ENCODE results near the gene NTF3.

NTF3 gene

DNA sequence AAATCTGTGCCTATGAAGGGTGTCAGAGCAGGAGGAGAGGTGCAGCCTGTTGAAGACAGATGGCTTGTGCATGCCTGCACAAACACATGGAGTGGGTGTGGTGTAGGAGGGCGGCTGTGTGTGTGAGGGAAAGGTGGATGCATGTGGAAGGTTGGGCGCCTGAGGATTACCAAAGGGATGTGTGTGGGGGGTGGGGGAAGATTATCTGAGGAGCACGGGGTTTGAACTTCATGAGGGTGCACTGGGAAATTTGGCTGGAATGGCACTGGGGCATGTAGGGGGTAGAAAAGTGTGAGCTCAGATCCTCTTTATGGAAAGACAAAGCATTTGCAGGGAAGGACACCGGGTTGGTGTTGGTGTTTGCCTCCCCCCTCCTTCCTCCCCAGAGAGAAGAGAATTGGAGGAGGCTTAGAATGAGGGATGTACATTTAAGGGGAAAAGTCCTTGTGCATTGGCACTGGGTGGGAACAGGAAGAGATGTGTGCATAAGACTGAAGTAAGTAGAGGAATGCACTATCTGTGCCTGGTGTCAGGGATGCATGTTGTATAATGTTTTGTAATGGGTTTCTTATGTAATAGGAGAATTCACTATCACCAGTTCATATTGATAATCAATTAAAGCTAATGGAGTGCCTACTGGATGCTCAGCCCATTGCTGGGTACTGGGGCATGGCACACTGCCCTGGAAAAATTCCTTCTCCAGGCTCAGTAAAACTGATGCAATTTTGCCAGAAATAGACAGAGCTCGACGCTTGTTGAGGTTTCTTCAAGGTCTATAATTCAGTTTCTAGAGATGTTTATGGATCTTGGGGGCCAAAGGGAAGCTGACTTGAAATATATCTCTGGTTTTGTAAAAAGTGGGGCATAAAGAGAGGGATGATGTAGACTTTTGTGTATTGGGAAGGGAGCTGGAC lies 3.0 kb downstream of the NTF3 start (continued):
- TF ChIP-seq KLF8 (tag by site-specific recombination; IDR thresholded peaks at IDR 0.05) (no peak), SP2 (tag by site-specific recombination; IDR thresholded peaks at IDR 0.05) (no peak)
- TF ChIP-seq, protein P1, sequence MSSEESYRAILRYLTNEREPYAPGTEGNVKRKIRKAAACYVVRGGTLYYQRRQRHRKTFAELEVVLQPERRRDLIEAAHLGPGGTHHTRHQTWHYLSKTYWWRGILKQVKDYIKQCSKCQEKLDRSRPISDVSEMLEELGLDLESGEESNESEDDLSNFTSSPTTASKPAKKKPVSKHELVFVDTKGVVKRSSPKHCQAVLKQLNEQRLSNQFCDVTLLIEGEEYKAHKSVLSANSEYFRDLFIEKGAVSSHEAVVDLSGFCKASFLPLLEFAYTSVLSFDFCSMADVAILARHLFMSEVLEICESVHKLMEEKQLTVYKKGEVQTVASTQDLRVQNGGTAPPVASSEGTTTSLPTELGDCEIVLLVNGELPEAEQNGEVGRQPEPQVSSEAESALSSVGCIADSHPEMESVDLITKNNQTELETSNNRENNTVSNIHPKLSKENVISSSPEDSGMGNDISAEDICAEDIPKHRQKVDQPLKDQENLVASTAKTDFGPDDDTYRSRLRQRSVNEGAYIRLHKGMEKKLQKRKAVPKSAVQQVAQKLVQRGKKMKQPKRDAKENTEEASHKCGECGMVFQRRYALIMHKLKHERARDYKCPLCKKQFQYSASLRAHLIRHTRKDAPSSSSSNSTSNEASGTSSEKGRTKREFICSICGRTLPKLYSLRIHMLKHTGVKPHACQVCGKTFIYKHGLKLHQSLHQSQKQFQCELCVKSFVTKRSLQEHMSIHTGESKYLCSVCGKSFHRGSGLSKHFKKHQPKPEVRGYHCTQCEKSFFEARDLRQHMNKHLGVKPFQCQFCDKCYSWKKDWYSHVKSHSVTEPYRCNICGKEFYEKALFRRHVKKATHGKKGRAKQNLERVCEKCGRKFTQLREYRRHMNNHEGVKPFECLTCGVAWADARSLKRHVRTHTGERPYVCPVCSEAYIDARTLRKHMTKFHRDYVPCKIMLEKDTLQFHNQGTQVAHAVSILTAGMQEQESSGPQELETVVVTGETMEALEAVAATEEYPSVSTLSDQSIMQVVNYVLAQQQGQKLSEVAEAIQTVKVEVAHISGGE (tag by site-specific recombination; conservative IDR thresholded peaks at IDR 0.05; ENCODE audit: low read depth) = peak; percentile 57
- TF ChIP-seq, protein P2, sequence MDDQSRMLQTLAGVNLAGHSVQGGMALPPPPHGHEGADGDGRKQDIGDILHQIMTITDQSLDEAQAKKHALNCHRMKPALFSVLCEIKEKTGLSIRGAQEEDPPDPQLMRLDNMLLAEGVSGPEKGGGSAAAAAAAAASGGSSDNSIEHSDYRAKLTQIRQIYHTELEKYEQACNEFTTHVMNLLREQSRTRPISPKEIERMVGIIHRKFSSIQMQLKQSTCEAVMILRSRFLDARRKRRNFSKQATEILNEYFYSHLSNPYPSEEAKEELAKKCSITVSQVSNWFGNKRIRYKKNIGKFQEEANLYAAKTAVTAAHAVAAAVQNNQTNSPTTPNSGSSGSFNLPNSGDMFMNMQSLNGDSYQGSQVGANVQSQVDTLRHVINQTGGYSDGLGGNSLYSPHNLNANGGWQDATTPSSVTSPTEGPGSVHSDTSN (CRISPR knock-in tag; IDR thresholded peaks at IDR 0.05) = no peak

DNA sequence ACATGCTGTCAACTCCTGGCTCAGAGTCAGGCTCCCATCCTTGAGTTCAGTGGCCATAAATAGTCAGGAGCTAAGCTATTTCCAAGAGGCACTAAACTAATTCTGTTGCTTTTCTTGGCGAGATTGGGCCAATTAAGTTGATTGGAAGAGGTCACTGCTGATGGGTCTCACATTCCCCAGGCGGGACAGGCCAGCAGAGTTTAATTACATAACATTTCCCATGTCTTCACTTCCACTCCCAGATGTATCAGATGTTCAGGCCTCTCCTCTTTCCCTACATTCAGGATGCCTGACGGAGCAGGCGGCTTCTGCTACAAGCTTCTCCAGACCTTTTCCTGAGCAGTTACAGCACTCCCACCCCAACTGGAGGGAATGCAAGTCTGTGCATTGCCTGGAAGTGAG lies 5.3 kb downstream of the NTF3 start:
- CTCF ChIA-PET = interaction anchor here (8.9 kb wide), 1 partner anchor 9 kb away, joined by 90 read pairs; no protein-coding TSS in a partner anchor
- Histone ChIP-seq H3K4me3 (ENCODE audit: low read depth, low read length) (no peak overlapping the region), H3K9me3 (ENCODE audit: control insufficient read depth, insufficient read depth, low read depth, low read length) (no peaks in the 10 kb centered on the region), H3K27ac (ENCODE audit: extremely low read depth, low read depth, low read length) (no peak overlapping the region), H3K4me1 (ENCODE audit: control insufficient read depth, insufficient read depth, low read length) (no peaks in the 10 kb centered on the region), H3K36me3 (ENCODE audit: control insufficient read depth in 2 of 2, insufficient read depth in 1 of 2, low read length in 2 of 2) (no peaks in the 10 kb centered on the region)
- POLR2A ChIA-PET = no interaction called here
- TF ChIP-seq ZNF549 (tag by site-specific recombination; IDR thresholded peaks at IDR 0.05) (no peak), OSR2 (tag by site-specific recombination; IDR thresholded peaks at IDR 0.05) (peak; percentile 23; the same call in 1 of the 2 replicates), ZNF324 (tag by site-specific recombination; IDR thresholded peaks at IDR 0.05) (no peak), ZNF596 (tag by site-specific recombination; IDR thresholded peaks at IDR 0.05) (no peak)
- TF ChIP-seq, protein P3, sequence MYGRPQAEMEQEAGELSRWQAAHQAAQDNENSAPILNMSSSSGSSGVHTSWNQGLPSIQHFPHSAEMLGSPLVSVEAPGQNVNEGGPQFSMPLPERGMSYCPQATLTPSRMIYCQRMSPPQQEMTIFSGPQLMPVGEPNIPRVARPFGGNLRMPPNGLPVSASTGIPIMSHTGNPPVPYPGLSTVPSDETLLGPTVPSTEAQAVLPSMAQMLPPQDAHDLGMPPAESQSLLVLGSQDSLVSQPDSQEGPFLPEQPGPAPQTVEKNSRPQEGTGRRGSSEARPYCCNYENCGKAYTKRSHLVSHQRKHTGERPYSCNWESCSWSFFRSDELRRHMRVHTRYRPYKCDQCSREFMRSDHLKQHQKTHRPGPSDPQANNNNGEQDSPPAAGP (tag by site-specific recombination; IDR thresholded peaks at IDR 0.05) = peak; percentile 65

DNA sequence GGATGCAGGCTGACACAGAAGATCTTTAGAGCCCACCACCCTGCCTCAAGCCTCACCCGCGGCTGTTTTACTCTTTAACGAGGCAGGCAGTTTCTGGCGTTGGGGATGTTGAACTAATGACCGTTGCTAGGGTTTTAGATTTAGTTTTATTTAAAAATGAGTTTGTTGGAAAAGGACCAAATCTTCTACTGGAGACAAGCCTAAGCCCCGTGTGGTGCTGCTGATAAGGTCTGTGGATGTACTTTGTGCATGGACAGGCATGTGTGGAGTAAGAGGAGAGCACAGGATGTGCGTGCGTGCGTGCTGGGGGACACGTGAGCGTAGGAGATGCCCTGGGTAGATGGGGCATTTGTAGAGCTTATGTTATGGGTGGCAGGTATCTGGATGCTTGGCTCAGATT lies 5.7 kb downstream of the NTF3 start:
- CTCF ChIA-PET = interaction anchor here (8.9 kb wide), 1 partner anchor 9 kb away, joined by 90 read pairs; no protein-coding TSS in a partner anchor
- Histone ChIP-seq H3K9me3 (ENCODE audit: control insufficient read depth, insufficient read depth, low read depth, low read length) (no peaks in the 10 kb centered on the region), H3K4me3 (ENCODE audit: low read depth, low read length) (no peak overlapping the region), H3K27ac (ENCODE audit: extremely low read depth, low read depth, low read length) (no peak overlapping the region), H3K36me3 (ENCODE audit: control insufficient read depth in 2 of 2, insufficient read depth in 1 of 2, low read length in 2 of 2) (no peaks in the 10 kb centered on the region), H3K4me1 (ENCODE audit: control insufficient read depth, insufficient read depth, low read length) (no peaks in the 10 kb centered on the region)
- POLR2A ChIA-PET = no interaction called here
- no peak for TF ChIP-seq SCRT1 (tag by site-specific recombination; IDR thresholded peaks at IDR 0.05; ENCODE audit: borderline replicate concordance)
- no peak for TF ChIP-seq ZXDB (tag by site-specific recombination; IDR thresholded peaks at IDR 0.05)
- TF ChIP-seq ZNF560 (tag by site-specific recombination; IDR thresholded peaks at IDR 0.05; ENCODE audit: borderline replicate concordance) = no peak
- TF ChIP-seq ZNF629 (tag by site-specific recombination; IDR thresholded peaks at IDR 0.05) = no peak
- TF ChIP-seq ZNF76 (tag by site-specific recombination; IDR thresholded peaks at IDR 0.05; ENCODE audit: borderline replicate concordance, low read depth) = no peak
- TF ChIP-seq, protein P4, sequence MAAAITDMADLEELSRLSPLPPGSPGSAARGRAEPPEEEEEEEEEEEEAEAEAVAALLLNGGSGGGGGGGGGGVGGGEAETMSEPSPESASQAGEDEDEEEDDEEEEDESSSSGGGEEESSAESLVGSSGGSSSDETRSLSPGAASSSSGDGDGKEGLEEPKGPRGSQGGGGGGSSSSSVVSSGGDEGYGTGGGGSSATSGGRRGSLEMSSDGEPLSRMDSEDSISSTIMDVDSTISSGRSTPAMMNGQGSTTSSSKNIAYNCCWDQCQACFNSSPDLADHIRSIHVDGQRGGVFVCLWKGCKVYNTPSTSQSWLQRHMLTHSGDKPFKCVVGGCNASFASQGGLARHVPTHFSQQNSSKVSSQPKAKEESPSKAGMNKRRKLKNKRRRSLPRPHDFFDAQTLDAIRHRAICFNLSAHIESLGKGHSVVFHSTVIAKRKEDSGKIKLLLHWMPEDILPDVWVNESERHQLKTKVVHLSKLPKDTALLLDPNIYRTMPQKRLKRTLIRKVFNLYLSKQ (tag by site-specific recombination; IDR thresholded peaks at IDR 0.05; ENCODE audit: borderline replicate concordance) = no peak
- TF ChIP-seq, protein P5, sequence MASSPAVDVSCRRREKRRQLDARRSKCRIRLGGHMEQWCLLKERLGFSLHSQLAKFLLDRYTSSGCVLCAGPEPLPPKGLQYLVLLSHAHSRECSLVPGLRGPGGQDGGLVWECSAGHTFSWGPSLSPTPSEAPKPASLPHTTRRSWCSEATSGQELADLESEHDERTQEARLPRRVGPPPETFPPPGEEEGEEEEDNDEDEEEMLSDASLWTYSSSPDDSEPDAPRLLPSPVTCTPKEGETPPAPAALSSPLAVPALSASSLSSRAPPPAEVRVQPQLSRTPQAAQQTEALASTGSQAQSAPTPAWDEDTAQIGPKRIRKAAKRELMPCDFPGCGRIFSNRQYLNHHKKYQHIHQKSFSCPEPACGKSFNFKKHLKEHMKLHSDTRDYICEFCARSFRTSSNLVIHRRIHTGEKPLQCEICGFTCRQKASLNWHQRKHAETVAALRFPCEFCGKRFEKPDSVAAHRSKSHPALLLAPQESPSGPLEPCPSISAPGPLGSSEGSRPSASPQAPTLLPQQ (tag by site-specific recombination; IDR thresholded peaks at IDR 0.05) = no peak
- TF ChIP-seq ZNF701 (tag by site-specific recombination; IDR thresholded peaks at IDR 0.05) = no peak
- TF ChIP-seq, protein P6, sequence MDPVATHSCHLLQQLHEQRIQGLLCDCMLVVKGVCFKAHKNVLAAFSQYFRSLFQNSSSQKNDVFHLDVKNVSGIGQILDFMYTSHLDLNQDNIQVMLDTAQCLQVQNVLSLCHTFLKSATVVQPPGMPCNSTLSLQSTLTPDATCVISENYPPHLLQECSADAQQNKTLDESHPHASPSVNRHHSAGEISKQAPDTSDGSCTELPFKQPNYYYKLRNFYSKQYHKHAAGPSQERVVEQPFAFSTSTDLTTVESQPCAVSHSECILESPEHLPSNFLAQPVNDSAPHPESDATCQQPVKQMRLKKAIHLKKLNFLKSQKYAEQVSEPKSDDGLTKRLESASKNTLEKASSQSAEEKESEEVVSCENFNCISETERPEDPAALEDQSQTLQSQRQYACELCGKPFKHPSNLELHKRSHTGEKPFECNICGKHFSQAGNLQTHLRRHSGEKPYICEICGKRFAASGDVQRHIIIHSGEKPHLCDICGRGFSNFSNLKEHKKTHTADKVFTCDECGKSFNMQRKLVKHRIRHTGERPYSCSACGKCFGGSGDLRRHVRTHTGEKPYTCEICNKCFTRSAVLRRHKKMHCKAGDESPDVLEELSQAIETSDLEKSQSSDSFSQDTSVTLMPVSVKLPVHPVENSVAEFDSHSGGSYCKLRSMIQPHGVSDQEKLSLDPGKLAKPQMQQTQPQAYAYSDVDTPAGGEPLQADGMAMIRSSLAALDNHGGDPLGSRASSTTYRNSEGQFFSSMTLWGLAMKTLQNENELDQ (tag by site-specific recombination; IDR thresholded peaks at IDR 0.05; ENCODE audit: low read depth) = no peak
- no peak for TF ChIP-seq ZNF324 (tag by site-specific recombination; IDR thresholded peaks at IDR 0.05)
